A549 (cell line): ENCODE data around the gene UQCC3. TPM values are rescaled to one million over a fixed set of nuclear protein-coding genes. Genes with fewer than 3 reads are reported as not detected.

Source experiments
- ATOH8 ChIP-seq: fragments of 250-450 bp; sonication (Bioruptor Pico); IDR thresholded peaks from 2 replicates; pipeline ENCODE4 v1.5.0; 2020; ENCODE audit warnings: low read depth, mild to moderate bottlenecking, moderate library complexity
- BCL3 ChIP-seq: fragments of >200 bp; sonication (Bioruptor Twin); formaldehyde crosslinking; IDR thresholded peaks from 3 replicates; pipeline ENCODE4 v1.6.1; 2016
- BHLHE40 ChIP-seq: IDR thresholded peaks from 2 replicates; pipeline ENCODE4 v1.6.1; 2012; ENCODE audit warnings: low read depth, low read length, inconsistent platforms
- CEBPB ChIP-seq, 2 experiments: fragments of >200 bp in 1 of 2; sonication (Bioruptor Twin) in 1 of 2; formaldehyde crosslinking in 1 of 2; IDR thresholded peaks; 2 replicates each; pipeline ENCODE4 v1.6.1; 2012 to 2016
- CHD2 ChIP-seq: fragments of 150-350 bp; IDR thresholded peaks from 2 replicates; pipeline ENCODE4 v1.6.1; 2014; ENCODE audit warnings: low read length; ENCODE audit not compliant: partially characterized antibody
- EHF ChIP-seq: fragments of 250-450 bp; sonication (Bioruptor Pico); IDR thresholded peaks from 2 replicates; pipeline ENCODE4 v1.5.0; 2020; ENCODE audit warnings: mild to moderate bottlenecking
- EHMT2 ChIP-seq: fragments of 200-600 bp; sonication (generic); IDR thresholded peaks from 2 replicates; pipeline ENCODE4 v1.6.1; 2016; ENCODE audit warnings: antibody characterized with exemption, low read depth, mild to moderate bottlenecking, moderate library complexity
- ESRRA ChIP-seq: fragments of 150-350 bp; IDR thresholded peaks from 2 replicates; pipeline ENCODE4 v1.6.1; 2014; ENCODE audit warnings: mild to moderate bottlenecking, low read length, borderline replicate concordance
- FOSB ChIP-seq: fragments of 250-450 bp; sonication (Bioruptor Pico); IDR thresholded peaks from 2 replicates; pipeline ENCODE4 v1.5.0; 2020; ENCODE audit warnings: mild to moderate bottlenecking, moderate library complexity
- FOSL2 ChIP-seq, 2 experiments: fragments of 450-650 bp in 1 of 2; fragments of >200 bp in 1 of 2; sonication (Bioruptor Twin) in 1 of 2; formaldehyde crosslinking; IDR thresholded peaks; 2 replicates each; pipeline versions ENCODE4 v1.5.0 to v1.6.1; 2016 to 2020; ENCODE audit warnings: mild to moderate bottlenecking in 1 of 2, moderate library complexity in 1 of 2
- FOXS1 ChIP-seq: fragments of 250-450 bp; sonication (Bioruptor Pico); IDR thresholded peaks from 2 replicates; pipeline ENCODE4 v1.5.0; 2020; ENCODE audit warnings: mild to moderate bottlenecking, moderate library complexity
- HDAC2 ChIP-seq: fragments of 200-600 bp; sonication (generic); IDR thresholded peaks from 2 replicates; pipeline ENCODE4 v1.6.1; 2016
- HMGXB4 ChIP-seq: fragments of 250-450 bp; sonication (Bioruptor Pico); IDR thresholded peaks from 2 replicates; pipeline ENCODE4 v1.5.0; 2021; ENCODE audit warnings: mild to moderate bottlenecking, moderate library complexity, borderline replicate concordance
- HOXA7 ChIP-seq: fragments of 250-450 bp; sonication (Bioruptor Pico); IDR thresholded peaks from 2 replicates; pipeline ENCODE4 v1.5.0; 2020; ENCODE audit warnings: mild to moderate bottlenecking, moderate library complexity
- JUN ChIP-seq, 2 experiments: fragments of >200 bp; sonication (Bioruptor Twin); formaldehyde crosslinking; IDR thresholded peaks; 2 replicates in 1 of 2; 3 replicates in 1 of 2; pipeline ENCODE4 v1.6.1; 2016 to 2017
- JUNB ChIP-seq: fragments of >200 bp; sonication (Bioruptor Twin); formaldehyde crosslinking; IDR thresholded peaks from 2 replicates; pipeline ENCODE4 v1.6.1; 2016
- MYC ChIP-seq: IDR thresholded peaks from 2 replicates; pipeline ENCODE4 v1.6.1; 2012; ENCODE audit warnings: mild to moderate bottlenecking, inconsistent platforms, low read length, improper control_type of control experiment, borderline replicate concordance
- NFE2L2 ChIP-seq: fragments of 150-350 bp; conservative IDR thresholded peaks from 2 replicates; pipeline ENCODE4 v1.6.1; 2014; ENCODE audit warnings: low read length
- NPAS2 ChIP-seq: fragments of 250-450 bp; sonication (Bioruptor Pico); IDR thresholded peaks from 2 replicates; pipeline ENCODE4 v1.8.0; 2022; ENCODE audit warnings: mild to moderate bottlenecking, moderate library complexity, borderline replicate concordance
- NR3C1 ChIP-seq: fragments of >200 bp; sonication (Bioruptor Twin); formaldehyde crosslinking; IDR thresholded peaks from 3 replicates; pipeline ENCODE4 v1.6.1; 2017
- PBX3 ChIP-seq: IDR thresholded peaks from 2 replicates; pipeline ENCODE4 v1.6.1; 2012
- PHF8 ChIP-seq: fragments of 200-600 bp; sonication (generic); IDR thresholded peaks from 2 replicates; pipeline ENCODE4 v1.6.1; 2016; ENCODE audit warnings: low read depth, mild to moderate bottlenecking, antibody characterized with exemption, moderate library complexity, borderline replicate concordance
- POLR2A ChIP-seq: IDR thresholded peaks from 2 replicates; pipeline ENCODE4 v1.6.1; 2012; ENCODE audit warnings: mild to moderate bottlenecking, low read length
- POLR2AphosphoS2 ChIP-seq: conservative IDR thresholded peaks from 2 replicates; pipeline ENCODE4 v1.6.1; 2012; ENCODE audit warnings: low read length, improper control_type of control experiment, inconsistent platforms
- RAD21 ChIP-seq, 2 experiments: fragments of >200 bp in 1 of 2; sonication (Bioruptor Twin) in 1 of 2; formaldehyde crosslinking in 1 of 2; IDR thresholded peaks in 1 of 2; conservative IDR thresholded peaks in 1 of 2; 2 replicates in 1 of 2; 3 replicates in 1 of 2; pipeline ENCODE4 v1.6.1; 2012 to 2018; ENCODE audit warnings: inconsistent platforms in 1 of 2
- RCOR1 ChIP-seq: fragments of 150-350 bp; IDR thresholded peaks from 2 replicates; pipeline ENCODE4 v1.6.1; 2014; ENCODE audit warnings: antibody characterized with exemption, low read length, low read depth
- SMC3 ChIP-seq: fragments of >200 bp; sonication (Bioruptor Twin); formaldehyde crosslinking; IDR thresholded peaks from 3 replicates; pipeline ENCODE4 v1.6.1; 2018; ENCODE audit warnings: inconsistent platforms
- TFCP2L1 ChIP-seq: fragments of 250-450 bp; sonication (Bioruptor Pico); IDR thresholded peaks from 2 replicates; pipeline ENCODE4 v1.5.0; 2021; ENCODE audit warnings: mild to moderate bottlenecking
- TP53 ChIP-seq: fragments of 250-450 bp; sonication (Bioruptor Pico); IDR thresholded peaks from 2 replicates; pipeline ENCODE4 v1.5.0; 2021; ENCODE audit warnings: mild to moderate bottlenecking, moderate library complexity
- ZC3H11A ChIP-seq: fragments of 450-650 bp; IDR thresholded peaks from 2 replicates; pipeline ENCODE4 v1.6.1; 2014; ENCODE audit warnings: antibody characterized with exemption, mild to moderate bottlenecking
- ZNF302 ChIP-seq: fragments of 250-450 bp; sonication (Bioruptor Pico); IDR thresholded peaks from 2 replicates; pipeline ENCODE4 v1.9.0; 2021; ENCODE audit warnings: inconsistent platforms, mild to moderate bottlenecking, moderate library complexity
- polyA plus RNA-seq, 4 experiments: library from polyadenylated mRNA; depleted of rRNA in 3 of 4; stranded (reverse); fragments of >200 nt; fragmentation: RNase III in 1 of 4; extraction: RNeasy Plus Mini Kit Qiagen cat#74134 plus additional on column Dnase treatment in 1 of 4; gene quantifications; 2 replicates in 3 of 4; 3 replicates in 1 of 4; pipeline ENCODE4 v1.2.3, GENCODE V29; 2011 to 2017
- TF ChIP-seq, protein P1 (sequence below): fragments of 200-600 bp; sonication (generic); IDR thresholded peaks from 2 replicates; pipeline ENCODE4 v1.6.1; 2016; ENCODE audit warnings: antibody characterized with exemption, mild to moderate bottlenecking, moderate library complexity

Gene UQCC3
- polyA plus RNA-seq, 2 of the 4 experiments (the other 2 are of a cell fraction) = 20.2 to 27.8 TPM

GRCh38 chr11:62678770-62679696 is 7.6 kb downstream of the UQCC3 start, which contains the start of gene UBXN1 (continued):
- TF ChIP-seq ATOH8 (0 out of 2 replicates have a peak, but pooled peaks have one; percentile 40), TFCP2L1 (CRISPR knock-in tag) (no peak), ZC3H11A (no peak), POLR2AphosphoS2 (no peak), BCL3 (peak; percentile 52; the same call in 1 of the 3 replicates), FOXS1 (no peak), JUN (IDR thresholded peaks at IDR 0.05) (peak; percentile 78 to 86; a peak in 3 of 5 replicates), FOSB (CRISPR knock-in tag) (no peak), RCOR1 (no peak), EHF (no peak), EHMT2 (no peak), FOSL2 (IDR thresholded peaks at IDR 0.05) (no peak), FOSL2 (CRISPR knock-in tag; IDR thresholded peaks at IDR 0.05) (no peak), JUNB (no peak), ESRRA (no peak), HOXA7 (CRISPR knock-in tag) (no peak), NR3C1 (no peak), PBX3 (peak; percentile 70; the same call in 1 of the 2 replicates), HMGXB4 (CRISPR knock-in tag) (no peak), HDAC2 (no peak), BHLHE40 (no peak), CHD2 (no peak), NFE2L2 (no peak), NPAS2 (CRISPR knock-in tag) (no peak), MYC (no peak), SMC3 (no peak), POLR2A (peak; percentile 57), ZNF302 (CRISPR knock-in tag) (no peak), TP53 (CRISPR knock-in tag) (no peak), CEBPB (IDR thresholded peaks at IDR 0.05) (peak in 1 of 2 experiments; percentile 33; a peak in 1 of 4 replicates), RAD21 (conservative IDR thresholded peaks at IDR 0.05 in 1 of 2, IDR thresholded peaks at IDR 0.05 in 1 of 2) (no peak), PHF8 (peak; percentile 65; the same call in 1 of the 2 replicates)
- TF ChIP-seq, protein P1, sequence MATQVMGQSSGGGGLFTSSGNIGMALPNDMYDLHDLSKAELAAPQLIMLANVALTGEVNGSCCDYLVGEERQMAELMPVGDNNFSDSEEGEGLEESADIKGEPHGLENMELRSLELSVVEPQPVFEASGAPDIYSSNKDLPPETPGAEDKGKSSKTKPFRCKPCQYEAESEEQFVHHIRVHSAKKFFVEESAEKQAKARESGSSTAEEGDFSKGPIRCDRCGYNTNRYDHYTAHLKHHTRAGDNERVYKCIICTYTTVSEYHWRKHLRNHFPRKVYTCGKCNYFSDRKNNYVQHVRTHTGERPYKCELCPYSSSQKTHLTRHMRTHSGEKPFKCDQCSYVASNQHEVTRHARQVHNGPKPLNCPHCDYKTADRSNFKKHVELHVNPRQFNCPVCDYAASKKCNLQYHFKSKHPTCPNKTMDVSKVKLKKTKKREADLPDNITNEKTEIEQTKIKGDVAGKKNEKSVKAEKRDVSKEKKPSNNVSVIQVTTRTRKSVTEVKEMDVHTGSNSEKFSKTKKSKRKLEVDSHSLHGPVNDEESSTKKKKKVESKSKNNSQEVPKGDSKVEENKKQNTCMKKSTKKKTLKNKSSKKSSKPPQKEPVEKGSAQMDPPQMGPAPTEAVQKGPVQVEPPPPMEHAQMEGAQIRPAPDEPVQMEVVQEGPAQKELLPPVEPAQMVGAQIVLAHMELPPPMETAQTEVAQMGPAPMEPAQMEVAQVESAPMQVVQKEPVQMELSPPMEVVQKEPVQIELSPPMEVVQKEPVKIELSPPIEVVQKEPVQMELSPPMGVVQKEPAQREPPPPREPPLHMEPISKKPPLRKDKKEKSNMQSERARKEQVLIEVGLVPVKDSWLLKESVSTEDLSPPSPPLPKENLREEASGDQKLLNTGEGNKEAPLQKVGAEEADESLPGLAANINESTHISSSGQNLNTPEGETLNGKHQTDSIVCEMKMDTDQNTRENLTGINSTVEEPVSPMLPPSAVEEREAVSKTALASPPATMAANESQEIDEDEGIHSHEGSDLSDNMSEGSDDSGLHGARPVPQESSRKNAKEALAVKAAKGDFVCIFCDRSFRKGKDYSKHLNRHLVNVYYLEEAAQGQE = no peak
